Mammary epithelial cell (primary cell): ENCODE data around the gene SYNJ2.

Source experiments
- EZH2 ChIP-seq: IDR thresholded peaks from 2 replicates; pipeline ENCODE4 v1.6.1; 2012; ENCODE audit warnings: low read length, inconsistent platforms, borderline replicate concordance
- TF ChIP-seq, protein P1 (sequence below), 2 donors: IDR thresholded peaks in 1 of 2; conservative IDR thresholded peaks in 1 of 2; 2 replicates each; pipeline ENCODE4 v1.5.1; 2011 to 2012; ENCODE audit warnings: inconsistent platforms in 2 of 2, low read length in 2 of 2, mild to moderate bottlenecking in 2 of 2, control low read depth in 1 of 2, low read depth in 1 of 2; ENCODE audit not compliant: insufficient read depth in 1 of 2; ENCODE audit errors: extremely low read depth in 1 of 2

DNA sequence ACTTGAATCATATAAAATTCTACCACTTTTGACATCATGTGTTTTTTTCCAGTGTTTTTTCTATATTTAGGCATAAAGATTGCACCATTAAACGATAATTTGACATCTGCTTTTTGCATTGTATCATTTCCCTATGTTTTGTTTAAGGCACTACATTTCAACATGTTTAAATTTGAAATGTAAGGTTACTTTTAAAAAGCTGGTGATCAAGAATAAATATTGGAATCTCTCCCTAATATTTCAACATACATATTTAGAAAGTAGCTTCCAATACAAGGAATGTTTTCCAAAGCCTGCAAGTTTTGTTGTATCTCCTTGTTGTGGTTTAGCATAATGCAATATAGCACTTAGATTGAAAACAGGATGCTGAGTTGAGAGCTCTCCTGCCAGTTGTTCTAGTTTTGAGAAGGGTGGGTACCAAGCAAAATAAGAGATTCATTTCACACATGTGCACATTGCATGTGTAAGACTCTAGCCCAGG, 76.5 kb downstream of the SYNJ2 start:
- TF ChIP-seq, protein P1, sequence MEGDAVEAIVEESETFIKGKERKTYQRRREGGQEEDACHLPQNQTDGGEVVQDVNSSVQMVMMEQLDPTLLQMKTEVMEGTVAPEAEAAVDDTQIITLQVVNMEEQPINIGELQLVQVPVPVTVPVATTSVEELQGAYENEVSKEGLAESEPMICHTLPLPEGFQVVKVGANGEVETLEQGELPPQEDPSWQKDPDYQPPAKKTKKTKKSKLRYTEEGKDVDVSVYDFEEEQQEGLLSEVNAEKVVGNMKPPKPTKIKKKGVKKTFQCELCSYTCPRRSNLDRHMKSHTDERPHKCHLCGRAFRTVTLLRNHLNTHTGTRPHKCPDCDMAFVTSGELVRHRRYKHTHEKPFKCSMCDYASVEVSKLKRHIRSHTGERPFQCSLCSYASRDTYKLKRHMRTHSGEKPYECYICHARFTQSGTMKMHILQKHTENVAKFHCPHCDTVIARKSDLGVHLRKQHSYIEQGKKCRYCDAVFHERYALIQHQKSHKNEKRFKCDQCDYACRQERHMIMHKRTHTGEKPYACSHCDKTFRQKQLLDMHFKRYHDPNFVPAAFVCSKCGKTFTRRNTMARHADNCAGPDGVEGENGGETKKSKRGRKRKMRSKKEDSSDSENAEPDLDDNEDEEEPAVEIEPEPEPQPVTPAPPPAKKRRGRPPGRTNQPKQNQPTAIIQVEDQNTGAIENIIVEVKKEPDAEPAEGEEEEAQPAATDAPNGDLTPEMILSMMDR (conservative IDR thresholded peaks at IDR 0.05 in 1 of 2, IDR thresholded peaks at IDR 0.05 in 1 of 2; ENCODE audit: extremely low read depth in 1 of 2, insufficient read depth in 1 of 2, low read depth in 1 of 2, low read length in 2 of 2): no peak
- TF ChIP-seq EZH2: no peak
